Right lobe of liver (tissue), 4 donors: ENCODE results near the gene CD247.

Source experiments
- CTCF ChIP-seq, 4 donors: fragments of 200-600 bp in 3 of 4; fragments of 450-650 bp in 1 of 4; IDR thresholded peaks; one replicate each; pipeline versions ENCODE4 v1.5.1 to v1.8.0; 2016 to 2022; ENCODE audit warnings: antibody characterized with exemption in 4 of 4, mild to moderate bottlenecking in 2 of 4
- POLR2A ChIP-seq: fragments of 450-650 bp; IDR thresholded peaks from one replicate; pipeline ENCODE4 v1.6.1; 2017; ENCODE audit warnings: antibody characterized with exemption, mild to moderate bottlenecking
- donor health status: DM: no; HTN: no; CAD: no.
- donor health status: DM: no; HTN: no; CAD: no.
- donor health status: DM: no; HTN: yes; CAD: no.

GRCh38 chr1:167489571-167490340 lies 28.6 kb downstream of the CD247 start:
- TF ChIP-seq CTCF (IDR thresholded peaks at IDR 0.05) (no peak), POLR2A (no peak)
